CD1c-positive myeloid dendritic cell (primary cell): ENCODE data around the gene TYMP.

ENCODE experiments used
- DNase-seq: peaks from one replicate; pipeline ENCODE4 v3.0.0-alpha.2; 2016; ENCODE audit errors: extremely low spot score

The TYMP gene

GRCh38 chr22:50540381-50540780 is 10.6 kb upstream of the TYMP start:
- no peak for DNase-seq

- DNase-seq = peak; percentile 33
Measured at GRCh38 chr22:50537765-50538164, 8.0 kb upstream of the TYMP start.

- no peak for DNase-seq
Measured at GRCh38 chr22:50536226-50536625, 6.4 kb upstream of the TYMP start.

- peak; percentile 13 for DNase-seq
Measured at GRCh38 chr22:50535113-50535512, 5.3 kb upstream of the TYMP start.

- DNase-seq = peak; percentile 80
Measured at GRCh38 chr22:50533856-50534711, 4.3 kb upstream of the TYMP start.

DNA sequence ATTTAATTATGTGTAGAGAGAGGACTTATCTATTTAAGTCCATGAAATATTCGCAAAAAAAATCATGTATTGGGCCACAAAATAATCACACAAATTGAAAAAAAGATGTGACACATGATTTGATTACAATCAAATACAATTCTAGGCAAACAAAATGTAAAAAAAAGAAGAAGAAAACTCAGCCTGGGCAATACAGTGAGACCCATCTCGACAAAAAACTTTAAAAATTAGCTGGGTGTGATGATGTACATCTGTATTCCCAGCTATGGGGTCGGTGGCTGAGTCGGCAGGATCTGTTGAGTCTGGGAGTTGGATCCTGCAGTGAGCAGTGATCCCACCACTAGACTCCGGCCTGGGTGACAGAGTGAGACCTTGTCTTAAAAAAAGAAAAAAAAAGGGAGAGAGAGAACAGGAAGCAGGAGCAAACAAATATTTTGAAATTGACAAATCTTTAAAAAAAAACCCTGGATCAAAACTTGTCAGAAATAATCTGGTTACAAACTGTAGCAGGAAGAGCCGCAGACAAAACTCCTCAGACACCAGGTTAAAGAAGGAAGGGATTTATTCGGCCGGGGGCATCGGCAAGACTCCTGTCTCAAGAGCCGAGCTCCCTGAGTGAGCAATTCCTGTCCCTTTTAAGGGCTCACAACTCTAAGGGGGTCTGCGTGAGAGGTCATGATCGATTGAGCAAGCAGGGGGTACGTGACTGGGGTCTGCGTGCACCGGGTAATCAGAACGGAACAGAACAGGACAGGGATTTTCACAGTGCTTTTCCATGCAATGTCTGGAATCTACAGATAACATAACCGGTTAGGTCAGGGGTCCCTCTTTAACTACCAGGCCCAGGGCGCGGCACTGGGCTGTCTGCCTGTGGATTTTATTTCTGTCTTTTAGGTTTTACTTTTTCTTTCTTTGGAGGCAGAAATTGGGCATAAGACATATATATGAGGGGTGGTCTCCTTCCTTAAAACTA is 3.3 kb upstream of the TYMP start:
- DNase-seq = peak; percentile 33

GRCh38 chr22:50531962-50532674 is 2.3 kb upstream of the TYMP start:
- peak; percentile 57 for DNase-seq

- peak; percentile 88 for DNase-seq
Measured at GRCh38 chr22:50531546-50531961, 1.7 kb upstream of the TYMP start.

DNA sequence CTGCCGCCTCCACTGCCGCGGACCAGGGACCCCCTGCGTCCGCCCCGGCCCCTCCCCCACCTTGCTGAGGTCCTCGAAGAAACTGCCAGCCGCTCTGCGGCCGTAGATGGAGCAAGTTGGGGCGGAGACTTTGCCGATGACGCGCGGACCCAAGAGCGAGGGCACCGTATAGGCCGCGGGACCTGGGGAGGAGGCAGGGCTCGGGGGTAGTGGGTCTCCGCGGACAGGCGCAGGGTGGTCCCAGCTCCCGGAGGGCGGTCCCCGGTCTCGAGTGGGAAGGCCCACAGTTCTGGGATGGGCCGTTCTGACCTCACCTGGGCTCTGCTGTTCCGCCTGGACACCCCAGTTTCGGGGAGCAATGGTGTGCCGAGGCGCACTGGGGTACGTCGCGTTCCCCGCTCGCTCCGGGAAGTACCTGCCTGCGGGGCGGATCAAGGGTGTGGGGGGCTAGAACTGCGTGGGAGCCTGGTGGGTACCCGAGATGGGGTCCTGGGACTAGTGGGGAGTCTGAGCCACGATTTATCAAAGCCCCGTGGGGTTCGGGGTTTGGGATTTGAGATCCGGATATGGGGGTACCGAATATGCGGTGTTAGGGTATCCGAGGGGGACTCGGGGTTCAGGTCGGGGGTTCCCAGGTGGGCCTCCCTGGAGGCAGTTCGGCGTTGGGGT is 1.2 kb upstream of the TYMP start:
- peak; percentile 92 for DNase-seq

- DNase-seq = peak; percentile 55
Measured at GRCh38 chr22:50530580-50530876, 716 bp upstream of the TYMP start.

- peak; percentile 34 for DNase-seq
Measured at GRCh38 chr22:50529416-50529896, 356 bp downstream of the TYMP start.

- DNase-seq = no peak
Measured at GRCh38 chr22:50528682-50529415, 963 bp downstream of the TYMP start.

DNA sequence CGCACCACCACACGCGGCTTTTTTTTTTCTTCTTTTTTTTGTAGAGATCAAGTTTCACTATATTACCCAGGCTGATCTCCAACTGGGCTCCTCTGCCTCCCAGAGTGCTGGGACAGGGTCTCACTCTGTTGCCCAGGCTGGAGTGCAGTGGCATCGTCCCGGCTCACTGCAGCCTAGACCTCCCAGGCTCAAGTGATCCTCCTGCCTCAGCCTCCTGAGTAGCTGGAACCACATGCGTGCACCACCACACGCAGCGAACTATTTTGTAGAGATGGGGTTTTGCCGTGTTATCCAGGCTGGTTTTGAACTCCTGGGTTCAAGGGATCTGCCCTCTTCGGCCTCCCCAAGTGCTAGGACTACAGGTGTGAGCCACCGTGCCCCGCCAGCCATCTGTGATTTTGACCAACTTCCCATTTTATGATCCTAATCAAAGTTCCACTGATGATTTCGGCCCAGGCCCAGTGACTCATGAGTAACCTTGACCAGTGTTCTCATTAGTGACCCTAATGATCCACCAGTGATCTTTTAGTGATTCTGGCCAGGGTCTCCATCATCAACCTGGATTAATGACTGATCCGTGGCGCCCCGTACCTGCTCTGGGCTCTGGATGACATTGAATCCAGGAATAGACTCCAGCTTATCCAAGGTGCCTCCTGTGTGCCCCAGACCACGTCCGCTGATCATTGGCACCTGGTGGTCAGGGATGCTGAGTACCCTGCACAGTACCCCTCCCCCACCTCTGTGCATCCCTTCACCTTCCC is 1.7 kb downstream of the TYMP start:
- DNase-seq = no peak

DNA sequence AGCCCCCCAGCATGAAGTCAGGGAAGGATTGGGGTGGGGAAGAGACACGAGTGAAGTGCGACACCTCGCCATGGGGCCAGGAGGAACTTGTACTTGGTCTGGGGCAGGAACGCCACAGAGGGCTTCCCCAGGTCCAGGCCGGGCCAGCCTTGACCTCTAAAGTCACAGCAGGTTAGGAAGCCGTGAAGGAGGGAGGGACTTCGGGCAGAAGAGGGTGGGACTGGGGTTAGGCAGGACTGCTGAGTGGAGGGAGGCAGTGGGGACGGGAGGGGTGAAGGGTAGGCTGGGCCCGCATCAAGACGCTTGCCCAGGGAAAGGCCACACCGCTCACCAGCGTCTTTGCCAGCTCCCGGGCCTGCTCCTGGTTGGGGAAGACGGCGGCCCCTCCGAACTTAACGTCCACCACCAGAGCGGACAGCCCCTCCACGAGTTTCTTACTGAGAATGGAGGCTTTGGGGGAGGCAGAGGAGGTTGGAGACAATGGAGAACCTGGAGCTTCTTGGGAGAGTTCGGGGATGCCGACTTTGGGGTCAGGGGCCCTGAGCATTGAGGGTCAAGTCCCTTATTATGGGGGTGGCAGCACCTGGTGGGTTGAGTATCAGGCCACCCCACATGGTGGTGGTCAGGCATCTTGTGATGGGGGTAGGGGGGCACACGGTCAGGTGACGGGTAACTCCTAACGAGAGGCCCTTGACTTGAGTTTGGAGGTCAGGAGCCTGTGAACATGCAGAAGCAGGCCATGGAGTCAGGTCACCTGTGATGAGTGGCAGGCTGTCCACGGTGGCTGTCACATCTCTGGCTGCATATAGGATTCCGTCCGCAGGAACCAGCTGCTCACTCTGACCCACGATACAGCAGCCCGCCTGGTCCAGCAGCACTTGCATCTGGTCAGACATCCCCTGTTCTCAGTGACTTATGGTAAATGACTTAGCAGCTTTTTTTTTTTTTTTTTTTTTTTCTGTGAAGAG is 2.7 kb downstream of the TYMP start:
- DNase-seq = peak; percentile 71

GRCh38 chr22:50526108-50526833 is 3.5 kb downstream of the TYMP start:
- DNase-seq = peak; percentile 84

DNA sequence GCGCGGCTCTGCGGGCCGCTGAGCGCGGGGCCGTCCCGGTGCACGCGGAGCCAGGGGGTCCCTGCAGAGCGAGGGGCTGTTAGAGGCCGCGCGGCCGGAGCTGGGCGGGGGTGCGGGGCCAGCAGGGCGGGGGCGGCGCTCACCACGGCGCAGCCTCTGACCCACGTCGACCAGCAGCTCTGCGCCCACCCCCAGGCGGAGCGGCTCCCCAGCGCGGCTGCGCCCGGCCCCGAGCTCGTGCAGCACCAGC is 4.0 kb downstream of the TYMP start:
- no peak for DNase-seq

GRCh38 chr22:50525104-50525857 is 4.5 kb downstream of the TYMP start, which contains the start of gene SCO2:
TSS of gene SCO2 (minus strand) at chr22:50525598. CDS start at chr22:50524411, 1,187 bp downstream.
- DNase-seq = peak; percentile 100
